SH-SY5Y (cell line): Measurements from ENCODE around the gene TTC23L.

ENCODE experiments used
- GATA2 ChIP-seq: IDR thresholded peaks from 2 replicates; pipeline ENCODE4 v1.6.1; 2011; ENCODE audit warnings: mild to moderate bottlenecking, low read depth, low read length
- GATA3 ChIP-seq: IDR thresholded peaks from 2 replicates; pipeline ENCODE4 v1.6.1; 2011; ENCODE audit warnings: low read depth, mild to moderate bottlenecking, low read length, moderate library complexity

The TTC23L gene

GRCh38 chr5:34838785-34839714 is at the start of gene TTC23L:
TSS of gene TTC23L (plus strand) at chr5:34839164. CDS start at chr5:34840672, 1,508 bp downstream.
- TF ChIP-seq GATA2: no peak
- no peak for TF ChIP-seq GATA3

- TF ChIP-seq GATA3 (no peak), GATA2 (no peak)
Observed at GRCh38 chr5:34789639-34790038, 49.3 kb upstream of the TTC23L start.

GRCh38 chr5:34790069-34790468 is 48.9 kb upstream of the TTC23L start:
- TF ChIP-seq GATA3: no peak
- TF ChIP-seq GATA2: no peak

GRCh38 chr5:34791761-34792244 is 47.2 kb upstream of the TTC23L start:
- no peak for TF ChIP-seq GATA2
- no peak for TF ChIP-seq GATA3

- TF ChIP-seq GATA3: no peak
- TF ChIP-seq GATA2: no peak
Observed at GRCh38 chr5:34802834-34803563, 36.0 kb upstream of the TTC23L start.

- TF ChIP-seq GATA2: no peak
- no peak for TF ChIP-seq GATA3
Observed at GRCh38 chr5:34803974-34804732, 34.8 kb upstream of the TTC23L start.

GRCh38 chr5:34804913-34805312 is 34.1 kb upstream of the TTC23L start:
- TF ChIP-seq GATA2 (no peak), GATA3 (no peak)

GRCh38 chr5:34806532-34806931 is 32.4 kb upstream of the TTC23L start:
- TF ChIP-seq GATA2: no peak
- no peak for TF ChIP-seq GATA3

GRCh38 chr5:34811706-34812105 is 27.3 kb upstream of the TTC23L start:
- no peak for TF ChIP-seq GATA2
- TF ChIP-seq GATA3: no peak

- TF ChIP-seq GATA2 (no peak), GATA3 (no peak)
Observed at GRCh38 chr5:34813509-34813908, 25.5 kb upstream of the TTC23L start.

- no peak for TF ChIP-seq GATA2
- TF ChIP-seq GATA3: no peak
Observed at GRCh38 chr5:34817558-34818351, 21.2 kb upstream of the TTC23L start.

GRCh38 chr5:34818717-34819116 is 20.2 kb upstream of the TTC23L start:
- TF ChIP-seq GATA2: no peak
- TF ChIP-seq GATA3: no peak

GRCh38 chr5:34820593-34820992 is 18.4 kb upstream of the TTC23L start:
- TF ChIP-seq GATA3: no peak
- TF ChIP-seq GATA2: no peak
